IgD-negative memory B cell (primary cell): ENCODE results near the gene SLC13A4. TPM values are rescaled to one million over a fixed set of nuclear protein-coding genes. Genes with fewer than 3 reads are reported as not detected.
A peak's percentile ranks its signal among the peaks of the same experiment; 100 is the strongest.
"Not testable (repeated sequence)": the region's sequence is repeated elsewhere in the genome, so short reads cannot be mapped to it uniquely, and the experiment has no call there.

Experiments
- H3K27ac Mint-ChIP-seq, 3 donors: one replicate each; pipeline ENCODE4 v1.8.0; 2020 to 2022; ENCODE audit warnings: mild to moderate bottlenecking in 3 of 3, mixed read lengths in 3 of 3, moderate library complexity in 1 of 3
- H3K27me3 Mint-ChIP-seq: one replicate; pipeline ENCODE4 v1.8.0; 2021; ENCODE audit warnings: mixed read lengths
- H3K36me3 Mint-ChIP-seq: one replicate; pipeline ENCODE4 v1.8.0; 2020; ENCODE audit warnings: mild to moderate bottlenecking, mixed read lengths
- H3K4me1 Mint-ChIP-seq, 3 donors: one replicate each; pipeline ENCODE4 v1.8.0; 2020 to 2022; ENCODE audit warnings: mixed read lengths in 3 of 3, mild to moderate bottlenecking in 1 of 3
- H3K4me3 Mint-ChIP-seq, 4 donors: one replicate each; pipeline ENCODE4 v1.8.0; 2020 to 2022; ENCODE audit warnings: mild to moderate bottlenecking in 4 of 4, mixed read lengths in 4 of 4, moderate library complexity in 3 of 4
- H3K9me3 Mint-ChIP-seq, 3 donors: one replicate each; pipeline ENCODE4 v1.8.0; 2020 to 2021; ENCODE audit warnings: mixed read lengths in 3 of 3, mild to moderate bottlenecking in 1 of 3
- polyA plus RNA-seq: library from polyadenylated mRNA; unstranded; fragments of 300-500 nt; fragmentation: Illumina TruSeq; gene quantifications from one replicate; pipeline ENCODE4 v1.2.3, GENCODE V29; 2021

Gene SLC13A4
- polyA plus RNA-seq, 1 donor from 2014 or later, result 0.15 TPM

DNA sequence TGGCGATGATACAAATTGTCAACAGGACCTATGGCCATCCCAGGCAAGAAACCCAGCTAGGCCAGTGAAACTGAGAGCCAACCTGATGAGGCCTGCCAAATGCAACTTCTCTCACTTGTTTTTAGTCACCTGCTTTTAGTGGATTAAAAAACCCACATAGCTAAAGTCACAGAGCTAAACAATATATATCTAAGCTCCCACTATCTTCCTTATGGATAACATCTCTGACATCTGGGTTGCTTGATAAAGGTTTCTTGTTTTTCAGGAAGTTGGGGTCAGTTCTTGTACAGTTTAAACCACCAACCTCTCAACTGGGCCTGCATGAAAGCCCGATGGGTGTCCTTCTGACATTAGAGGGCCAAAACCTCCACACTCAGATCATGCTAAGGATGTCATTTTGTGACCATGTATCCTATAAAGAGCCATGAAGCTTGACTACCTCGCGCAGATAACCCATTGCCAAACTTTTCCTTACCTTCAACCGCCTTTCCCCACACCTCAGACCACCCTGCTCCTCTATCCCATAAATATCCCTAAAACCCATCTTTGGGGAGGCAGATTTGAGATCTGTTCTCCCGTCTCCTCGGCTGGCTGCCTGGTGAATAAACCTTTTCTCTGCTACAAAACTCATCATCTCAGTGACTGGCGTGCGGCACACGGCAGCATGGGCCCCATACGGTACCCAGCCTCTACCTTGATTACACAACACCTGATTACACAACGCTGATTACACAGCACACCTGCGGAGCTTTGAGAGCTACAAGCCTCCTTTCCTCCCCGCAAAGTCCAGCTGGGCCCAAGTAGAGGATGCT is 66.5 kb downstream of the SLC13A4 start:
- Mint-ChIP-seq H3K9me3 (peaks cover 0 to 2% (median 0%) of the 10 kb centered on the region in 3 donors), H3K4me1 (peaks cover 12 to 32% (median 21%) of the 10 kb centered on the region in 3 donors), H3K27me3 (no peaks in the 10 kb centered on the region), H3K36me3 (no peaks in the 10 kb centered on the region), H3K4me3 (peak overlapping the region; percentile 89 to 99 (median 96)), H3K27ac (peak overlapping the region; percentile 28 to 98 (median 93))

DNA sequence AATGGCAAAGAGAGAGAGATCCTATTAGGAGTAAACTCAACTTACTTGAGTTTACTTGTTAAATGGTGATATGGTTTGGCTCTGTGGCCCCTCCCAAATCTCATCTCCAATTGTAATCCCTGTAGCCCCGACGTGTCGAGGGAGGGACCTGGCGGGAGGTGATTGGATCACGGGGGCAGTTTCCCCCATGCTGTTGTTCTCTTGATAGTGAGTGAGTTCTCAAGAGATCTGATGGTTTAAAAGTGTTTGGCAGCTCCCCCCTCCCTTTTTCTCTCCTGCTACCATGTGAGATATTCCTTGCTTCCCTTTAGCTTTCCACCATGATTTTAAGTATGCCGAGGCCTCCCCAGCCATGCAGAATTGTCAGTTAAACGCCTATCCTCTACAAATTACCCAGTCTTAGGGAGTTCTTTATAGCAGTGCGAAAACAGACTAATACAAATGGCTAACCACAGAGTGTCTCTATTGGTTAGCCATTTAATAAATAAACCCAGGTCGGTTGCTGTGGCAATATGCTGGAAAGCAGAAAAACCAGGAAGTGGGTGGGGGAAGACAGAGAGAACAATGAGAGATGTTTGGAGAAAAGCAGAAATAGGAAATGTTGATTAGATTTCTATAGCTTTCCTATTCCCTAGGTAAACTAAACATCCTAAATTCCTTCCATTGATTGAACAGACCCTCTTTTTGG is 68.7 kb downstream of the SLC13A4 start:
- Mint-ChIP-seq H3K4me3 (peak overlapping the region in 1 of 4 donors; percentile 41), H3K4me1 (peaks cover 9 to 18% (median 13%) of the 10 kb centered on the region in 3 donors), H3K27ac (no peak overlapping the region), H3K36me3 (no peaks in the 10 kb centered on the region), H3K9me3 (peaks cover 0 to 2% (median 0%) of the 10 kb centered on the region in 3 donors), H3K27me3 (no peaks in the 10 kb centered on the region)

DNA sequence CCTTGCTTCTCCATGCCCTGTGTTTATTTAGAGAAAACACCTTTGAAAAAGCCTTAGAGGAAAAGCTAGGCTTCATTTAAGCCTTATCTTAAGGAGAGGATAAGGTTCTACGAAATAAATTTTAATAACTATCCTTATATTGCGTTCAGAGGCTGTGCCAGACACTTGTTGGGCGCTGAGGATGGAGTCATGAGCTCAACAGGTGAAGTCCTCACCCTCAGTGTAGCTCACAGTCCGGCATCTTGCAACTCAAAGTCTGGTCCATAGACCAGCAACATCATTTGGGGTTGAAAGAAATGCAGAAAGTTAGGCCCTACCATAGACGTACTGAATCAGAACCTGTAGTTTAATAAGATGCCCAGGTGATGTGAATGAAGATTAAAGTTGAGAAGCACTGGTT is 69.4 kb downstream of the SLC13A4 start:
- H3K4me1 Mint-ChIP-seq, result peaks cover 5 to 14% (median 9%) of the 10 kb centered on the region in 3 donors
- no peaks in the 10 kb centered on the region for H3K27me3 Mint-ChIP-seq
- no peaks in the 10 kb centered on the region for H3K36me3 Mint-ChIP-seq
- H3K4me3 Mint-ChIP-seq, result peak overlapping the region in 1 of 4 donors; percentile 41
- H3K9me3 Mint-ChIP-seq, result peaks cover 0 to 2% (median 0%) of the 10 kb centered on the region in 3 donors
- H3K27ac Mint-ChIP-seq, result no peak overlapping the region

DNA sequence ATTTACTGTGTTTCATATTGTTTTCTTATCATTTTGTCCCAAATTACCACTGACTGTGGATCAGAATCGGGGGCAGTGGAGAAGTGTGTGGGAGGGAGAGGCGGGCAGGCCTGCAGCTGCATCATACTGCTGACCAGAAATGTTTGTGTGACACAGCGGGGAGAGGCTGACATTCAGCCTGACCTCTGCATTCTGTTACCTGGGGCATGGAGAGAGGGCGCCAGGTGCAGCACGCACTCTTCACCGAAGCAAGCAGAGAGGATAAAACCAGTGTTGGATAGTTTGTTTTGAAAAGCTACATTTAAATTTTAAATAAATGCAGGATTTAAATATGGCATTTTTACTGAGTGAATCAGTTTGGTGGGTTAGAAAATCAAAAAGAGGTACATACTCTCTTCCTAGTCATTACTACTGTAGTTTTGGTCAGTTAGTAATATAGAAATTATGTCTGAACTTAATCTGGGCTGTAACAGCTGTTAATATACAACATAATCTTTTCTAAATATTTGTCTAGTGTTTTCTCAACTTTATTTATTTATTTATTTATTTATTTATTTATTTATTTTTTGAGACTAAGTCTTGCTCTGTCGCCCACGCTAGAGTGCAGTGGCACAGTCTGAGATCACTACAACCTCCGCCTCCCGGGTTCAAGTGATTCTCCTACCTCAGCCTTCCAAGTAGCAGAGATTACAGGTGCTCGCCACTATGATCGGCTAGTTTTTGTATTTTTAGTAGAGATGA is 74.5 kb downstream of the SLC13A4 start:
- Mint-ChIP-seq H3K27me3 (no peaks in the 10 kb centered on the region), H3K4me3 (no peak overlapping the region), H3K27ac (no peak overlapping the region), H3K4me1 (no peaks in the 10 kb centered on the region), H3K9me3 (no peaks in the 10 kb centered on the region), H3K36me3 (no peaks in the 10 kb centered on the region)

DNA sequence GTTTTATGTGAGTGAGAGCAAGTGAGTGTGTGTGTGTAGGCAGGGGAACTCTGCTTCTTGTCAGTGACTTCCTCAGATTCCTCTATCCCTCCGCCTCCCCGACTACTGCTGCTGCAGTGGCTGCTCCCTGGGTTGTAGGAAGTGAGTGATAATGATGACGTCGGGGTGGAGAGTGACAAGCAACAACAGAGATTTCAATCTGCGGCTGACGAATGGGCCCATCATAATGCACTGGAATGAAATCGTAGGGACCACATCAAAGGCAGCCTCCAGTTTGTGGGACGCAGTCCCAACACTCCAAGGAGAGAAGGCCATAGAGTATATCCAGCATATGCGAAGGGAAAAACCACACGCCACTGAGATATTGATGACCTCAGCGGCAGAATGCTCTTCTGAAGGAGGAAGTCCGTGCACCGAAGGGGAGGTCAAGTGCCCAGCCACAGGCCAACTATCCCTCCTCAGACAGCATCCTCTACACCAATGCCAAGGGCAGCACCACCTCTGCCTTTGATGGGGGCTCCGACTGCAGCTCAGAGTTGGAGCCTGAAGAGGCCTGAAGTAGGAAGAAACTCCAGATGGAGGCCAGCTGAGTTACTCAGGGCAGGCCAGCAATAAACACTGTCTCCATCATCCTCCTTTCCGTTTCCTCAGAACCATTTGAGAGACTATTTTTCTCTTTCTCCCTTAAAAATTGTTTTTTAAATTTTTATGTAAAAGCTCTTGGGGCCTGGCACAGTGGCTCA is 77.0 kb downstream of the SLC13A4 start:
- Mint-ChIP-seq H3K27ac (peak overlapping the region in 1 of 3 donors; percentile 5), H3K36me3 (no peaks in the 10 kb centered on the region), H3K9me3 (no peaks in the 10 kb centered on the region), H3K4me3 (no peak overlapping the region), H3K27me3 (no peaks in the 10 kb centered on the region), H3K4me1 (no peaks in the 10 kb centered on the region)

DNA sequence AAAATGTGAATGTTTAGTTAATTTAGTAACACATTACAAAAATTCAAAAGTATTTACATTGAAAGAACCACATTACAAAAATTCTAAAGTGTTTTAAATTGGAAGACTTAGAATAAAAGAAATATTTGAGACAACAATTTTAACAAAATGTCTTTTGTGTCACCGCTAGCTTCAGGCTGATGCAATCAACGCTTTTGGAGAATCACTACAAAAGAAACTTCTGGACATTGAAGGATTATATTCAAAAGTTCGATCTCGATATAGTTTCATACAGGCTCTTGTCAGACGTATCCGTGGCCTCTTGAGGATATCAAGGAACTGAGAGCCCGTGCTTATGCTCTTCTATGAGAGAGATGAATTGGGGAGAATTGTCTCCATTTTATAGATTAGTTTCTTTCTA is 79.8 kb downstream of the SLC13A4 start:
- Mint-ChIP-seq H3K27ac (peak overlapping the region in 1 of 3 donors; percentile 63), H3K36me3 (peaks cover 1% of the 10 kb centered on the region), H3K27me3 (no peaks in the 10 kb centered on the region), H3K4me1 (no peaks in the 10 kb centered on the region), H3K4me3 (no peak overlapping the region), H3K9me3 (no peaks in the 10 kb centered on the region)

DNA sequence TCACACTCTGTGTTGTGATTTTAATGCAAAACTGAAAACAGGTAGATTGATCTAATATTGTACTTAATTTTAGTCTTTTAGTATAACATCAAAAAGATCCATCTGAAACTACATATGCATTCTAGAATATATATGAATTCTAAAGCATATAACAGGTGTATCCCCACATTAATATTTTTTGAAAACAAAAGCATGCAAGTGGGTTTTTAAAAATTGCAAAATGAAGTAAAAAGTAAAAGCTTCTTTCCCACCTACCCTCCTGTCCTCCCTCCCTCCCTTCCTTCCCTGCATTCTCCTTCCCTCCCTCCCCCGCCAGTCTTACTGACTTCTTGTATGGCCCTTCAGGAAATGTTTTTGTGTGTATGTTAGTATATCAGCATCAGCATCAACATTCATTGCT is 80.2 kb downstream of the SLC13A4 start:
- Mint-ChIP-seq H3K4me3 (no peak overlapping the region), H3K36me3 (peaks cover 1% of the 10 kb centered on the region), H3K4me1 (no peaks in the 10 kb centered on the region), H3K9me3 (no peaks in the 10 kb centered on the region), H3K27me3 (no peaks in the 10 kb centered on the region), H3K27ac (no peak overlapping the region)

DNA sequence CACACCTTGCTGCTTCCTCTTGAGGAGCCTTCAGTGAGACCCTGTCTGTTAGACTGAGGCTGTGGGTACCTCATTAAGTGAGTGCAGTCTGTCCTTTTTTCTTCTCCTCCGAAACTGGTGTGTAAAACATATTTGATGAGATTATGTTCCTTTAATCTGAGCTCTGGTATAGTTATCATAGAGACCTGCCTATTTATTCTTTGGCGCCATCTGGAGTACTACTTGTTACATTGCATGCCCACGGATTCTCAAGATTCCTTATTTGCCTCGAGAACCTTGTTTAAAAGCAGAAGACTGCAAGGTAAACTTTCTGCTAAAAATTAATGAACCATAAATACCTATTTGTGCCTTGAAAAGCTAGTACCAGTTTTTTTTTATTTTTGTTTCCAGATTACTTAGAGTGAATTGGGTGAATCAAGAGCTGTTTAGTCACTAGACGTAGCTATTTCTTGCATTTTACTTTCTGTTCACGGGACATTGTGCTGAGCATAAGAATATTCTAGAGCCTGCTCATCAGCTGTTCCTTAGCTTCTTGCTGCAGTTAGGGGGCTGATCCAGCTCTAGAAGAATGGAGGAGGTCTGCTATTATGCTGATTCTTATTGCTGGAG is 82.6 kb downstream of the SLC13A4 start:
- Mint-ChIP-seq H3K4me3 (no peak overlapping the region), H3K27me3 (no peaks in the 10 kb centered on the region), H3K9me3 (no peaks in the 10 kb centered on the region), H3K4me1 (no peaks in the 10 kb centered on the region), H3K36me3 (peaks cover 4% of the 10 kb centered on the region), H3K27ac (no peak overlapping the region)

DNA sequence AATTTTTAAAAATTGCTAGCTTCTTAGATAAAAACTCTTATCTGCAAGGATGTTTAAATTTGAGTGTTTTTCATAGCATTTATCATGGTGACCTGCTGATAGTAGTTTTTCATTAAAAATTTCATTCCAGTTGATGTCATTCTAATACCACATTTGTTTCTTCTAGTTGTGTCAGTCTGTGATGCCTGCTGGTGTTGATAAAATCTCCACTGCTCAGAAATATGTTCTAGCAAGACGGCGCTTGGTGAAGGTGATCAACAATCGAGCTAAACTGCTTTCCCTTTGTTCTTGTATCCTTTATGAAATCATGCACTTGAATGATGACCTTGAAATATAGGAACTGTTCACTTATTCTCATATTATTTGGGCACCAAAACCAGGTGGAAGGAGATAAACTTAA is 83.3 kb downstream of the SLC13A4 start:
- H3K36me3 Mint-ChIP-seq, result peaks cover 4% of the 10 kb centered on the region
- H3K4me1 Mint-ChIP-seq, result no peaks in the 10 kb centered on the region
- H3K27ac Mint-ChIP-seq, result no peak overlapping the region

DNA sequence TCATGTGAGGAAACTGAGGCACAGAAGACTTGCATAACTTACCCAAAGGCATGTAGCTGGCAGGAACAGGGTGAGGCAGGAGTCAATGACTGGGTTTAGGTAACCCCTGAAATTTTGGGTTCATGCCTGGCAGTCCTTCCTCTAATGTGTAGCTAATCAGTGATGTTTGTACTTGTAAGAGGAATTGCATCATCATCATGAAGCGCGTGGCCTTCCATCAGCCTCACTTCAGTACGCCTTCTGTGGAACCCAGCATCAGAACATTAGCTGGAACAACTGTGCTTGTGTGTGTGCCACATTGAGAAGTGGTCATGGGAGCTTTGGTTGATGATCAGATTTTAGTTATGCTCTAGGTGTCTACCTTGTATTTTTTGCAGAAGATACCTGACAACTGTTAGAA is 83.8 kb downstream of the SLC13A4 start:
- H3K4me3 Mint-ChIP-seq, result no peak overlapping the region
- peaks cover 4% of the 10 kb centered on the region for H3K36me3 Mint-ChIP-seq
- no peak overlapping the region for H3K27ac Mint-ChIP-seq
- no peaks in the 10 kb centered on the region for H3K27me3 Mint-ChIP-seq
- no peaks in the 10 kb centered on the region for H3K4me1 Mint-ChIP-seq
- no peaks in the 10 kb centered on the region for H3K9me3 Mint-ChIP-seq

More for the DNA sequence above, 83.3 kb downstream of the SLC13A4 start:
- H3K4me3 Mint-ChIP-seq, result no peak overlapping the region
- no peaks in the 10 kb centered on the region for H3K27me3 Mint-ChIP-seq
- no peaks in the 10 kb centered on the region for H3K9me3 Mint-ChIP-seq

DNA sequence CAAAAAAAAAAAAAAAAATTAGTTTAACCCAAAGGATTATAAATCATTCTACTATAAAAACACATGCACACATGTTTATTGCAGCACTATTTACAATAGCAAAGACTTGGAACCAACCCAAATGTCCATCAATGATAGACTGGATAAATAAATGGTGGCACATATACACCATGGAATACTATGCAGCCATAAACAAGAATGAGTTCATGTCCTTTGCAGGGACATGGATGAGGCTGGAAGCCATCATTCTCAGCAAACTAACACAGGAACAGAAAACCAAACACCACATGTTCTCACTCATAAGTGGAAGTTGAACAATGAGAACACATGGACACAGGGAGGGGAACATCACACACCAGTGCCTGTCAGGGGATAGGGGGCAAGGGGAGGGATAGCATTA is 88.3 kb downstream of the SLC13A4 start:
- not testable (repeated sequence) for H3K27ac Mint-ChIP-seq, H3K27me3 Mint-ChIP-seq, H3K9me3 Mint-ChIP-seq, H3K36me3 Mint-ChIP-seq, H3K4me1 Mint-ChIP-seq, H3K4me3 Mint-ChIP-seq

DNA sequence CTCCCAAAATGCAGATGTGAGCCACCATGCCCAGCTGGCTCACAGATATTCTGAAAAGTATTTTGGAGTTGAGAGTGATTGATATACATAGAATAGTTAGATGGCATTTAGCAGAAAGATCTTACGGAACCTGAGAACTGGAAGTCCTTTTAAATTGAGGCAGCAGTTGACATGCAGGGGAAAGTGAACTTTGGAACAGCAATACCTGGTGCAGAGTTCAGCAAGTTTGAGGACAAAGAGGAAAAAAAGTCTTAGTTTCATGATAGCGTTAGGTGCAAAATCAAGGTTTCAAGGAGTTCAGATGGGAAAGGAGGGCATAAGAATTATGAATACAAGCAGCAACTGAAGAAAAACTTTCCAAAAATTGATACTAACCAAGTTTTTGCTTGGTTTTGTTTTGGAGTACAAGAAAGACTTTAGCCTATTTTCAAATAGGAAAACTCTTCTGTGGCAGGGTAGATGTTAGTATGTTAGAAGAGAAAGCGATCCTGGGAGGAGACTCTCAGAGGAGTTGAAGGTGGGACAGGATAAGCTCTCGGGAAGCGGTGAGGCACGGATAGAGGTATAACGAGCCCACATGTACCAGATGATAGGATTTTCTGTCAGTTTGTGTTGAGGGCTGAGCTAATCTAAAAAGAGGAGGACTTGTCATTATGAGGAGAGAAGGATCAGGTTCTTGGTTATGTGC is 93.7 kb downstream of the SLC13A4 start:
- peaks cover 10% of the 10 kb centered on the region for H3K36me3 Mint-ChIP-seq
- H3K4me1 Mint-ChIP-seq, result peaks cover 0 to 2% (median 0%) of the 10 kb centered on the region in 3 donors
- H3K27me3 Mint-ChIP-seq, result no peaks in the 10 kb centered on the region
- no peaks in the 10 kb centered on the region for H3K9me3 Mint-ChIP-seq
- H3K27ac Mint-ChIP-seq, result peak overlapping the region in 2 of 3 donors; percentile 32 to 79
- no peak overlapping the region for H3K4me3 Mint-ChIP-seq
